ENCODE measurements around the gene AP2A2.

- TF ChIP-seq CTCF (IDR thresholded peaks at IDR 0.05): no peak
- no peak for TF ChIP-seq POLR2A (IDR thresholded peaks at IDR 0.05)
Measured at GRCh38 chr11:962688-963087, 37.0 kb downstream of the AP2A2 start.
